CD4-positive, CD25-positive, alpha-beta regulatory T cell (primary cell): ENCODE results near the gene GALNTL6. TPM values are rescaled to one million over a fixed set of nuclear protein-coding genes. Genes with fewer than 3 reads are reported as not detected.

Experiments used
- ATAC-seq, 2 donors: fragments of 150-1000 bp; cut with Tn5 transposase; one replicate each; pipeline ENCODE4 v1.10.0; 2021; ENCODE audit warnings: low read depth in 2 of 2, moderate number of reproducible peaks in 2 of 2, moderate library complexity in 1 of 2
- DNase-seq, 3 donors: peaks; one replicate each; pipeline versions ENCODE4 v3.0.0 to v3.0.0-alpha.2; 2012 to 2022; ENCODE audit warnings: mixed read lengths in 1 of 3
- H3K27ac ChIP-seq: one replicate; pipeline ENCODE4 v1.7.0; 2013; ENCODE audit warnings: mild to moderate bottlenecking, low read length; ENCODE audit not compliant: insufficient read depth, poor library complexity, severe bottlenecking
- H3K27me3 ChIP-seq: one replicate; pipeline ENCODE4 v1.7.0; 2013; ENCODE audit warnings: low read length; ENCODE audit not compliant: control insufficient read depth, insufficient read depth
- H3K36me3 ChIP-seq: one replicate; pipeline ENCODE4 v1.7.0; 2013; ENCODE audit warnings: mild to moderate bottlenecking, low read length, moderate library complexity; ENCODE audit not compliant: control insufficient read depth, insufficient read depth
- H3K4me1 ChIP-seq: 2 replicates; pipeline ENCODE4 v1.7.0; 2013; ENCODE audit warnings: mild to moderate bottlenecking, low read length; ENCODE audit not compliant: insufficient read depth, control insufficient read depth, poor library complexity, severe bottlenecking
- H3K4me3 ChIP-seq: one replicate; pipeline ENCODE4 v1.7.0; 2013; ENCODE audit warnings: low read depth, mild to moderate bottlenecking, low read length, moderate library complexity
- H3K9me3 ChIP-seq, 2 experiments: 1 replicate in 1 of 2; 2 replicates in 1 of 2; pipeline ENCODE4 v1.7.0; 2013; ENCODE audit warnings: low read length in 2 of 2, mild to moderate bottlenecking in 1 of 2, moderate library complexity in 1 of 2; ENCODE audit not compliant: control insufficient read depth in 2 of 2
- H3K27ac Mint-ChIP-seq, 3 donors: one replicate each; pipeline ENCODE4 v1.8.0; 2020 to 2022; ENCODE audit warnings: mild to moderate bottlenecking in 3 of 3, mixed read lengths in 3 of 3, moderate library complexity in 2 of 3
- H3K27me3 Mint-ChIP-seq: one replicate; pipeline ENCODE4 v1.8.0; 2022; ENCODE audit warnings: mild to moderate bottlenecking, mixed read lengths
- H3K36me3 Mint-ChIP-seq: one replicate; pipeline ENCODE4 v1.8.0; 2020; ENCODE audit warnings: mixed read lengths
- H3K4me1 Mint-ChIP-seq, 4 donors: one replicate each; pipeline ENCODE4 v1.8.0; 2020 to 2022; ENCODE audit warnings: mixed read lengths in 4 of 4, mild to moderate bottlenecking in 1 of 4
- H3K4me3 Mint-ChIP-seq, 4 donors: one replicate each; pipeline ENCODE4 v1.8.0; 2020 to 2022; ENCODE audit warnings: mild to moderate bottlenecking in 4 of 4, mixed read lengths in 4 of 4, moderate library complexity in 3 of 4
- H3K9me3 Mint-ChIP-seq, 7 donors: one replicate each; pipeline ENCODE4 v1.8.0; 2020 to 2022; ENCODE audit warnings: mixed read lengths in 7 of 7, mild to moderate bottlenecking in 3 of 7, moderate library complexity in 2 of 7
- polyA plus RNA-seq, 4 donors: library from polyadenylated mRNA; unstranded; fragments of 300-500 nt; fragmentation: Illumina TruSeq; gene quantifications; one replicate each; pipeline ENCODE4 v1.2.3, GENCODE V29; 2021
- total RNA-seq: library from RNA; stranded (reverse); gene quantifications from one replicate; pipeline ENCODE4 v1.2.3, GENCODE V29; 2022

The GALNTL6 gene
- total and polyA plus RNA-seq, 5 donors from 2014 or later, result not detected

DNA sequence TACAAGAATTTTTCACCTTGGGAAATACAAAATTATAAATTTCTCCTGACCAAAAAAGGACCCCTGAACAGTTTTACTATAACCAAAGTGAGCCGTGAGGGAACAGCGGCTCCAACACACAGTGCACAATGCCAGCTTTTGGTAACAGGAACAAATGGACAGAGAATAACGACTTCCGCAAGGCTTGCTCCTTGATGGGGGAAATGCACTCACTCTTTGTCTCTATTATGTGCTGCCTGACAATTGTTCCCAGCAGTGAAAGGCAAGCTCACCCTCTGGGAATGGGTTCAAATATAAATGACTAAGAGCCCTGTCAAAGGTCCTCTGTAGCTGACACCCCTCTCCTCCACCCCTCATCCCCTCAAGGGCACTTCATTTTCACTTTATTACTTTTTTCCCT is 1029.6 kb downstream of the GALNTL6 start:
- ATAC-seq, result no peak
- Histone ChIP-seq H3K9me3 (no peaks in the 10 kb centered on the region), H3K27me3 (no peaks in the 10 kb centered on the region), H3K27ac (no peak overlapping the region), H3K4me1 (no peaks in the 10 kb centered on the region), H3K36me3 (no peaks in the 10 kb centered on the region), H3K4me3 (no peak overlapping the region)
- DNase-seq, result no peak
- H3K9me3 Mint-ChIP-seq, result peaks cover 0 to 2% (median 0%) of the 10 kb centered on the region in 7 donors
- H3K27me3 Mint-ChIP-seq, result no peaks in the 10 kb centered on the region
- H3K27ac Mint-ChIP-seq, result no peak overlapping the region
- no peaks in the 10 kb centered on the region for H3K4me1 Mint-ChIP-seq
- H3K36me3 Mint-ChIP-seq, result no peaks in the 10 kb centered on the region
- H3K4me3 Mint-ChIP-seq, result no peak overlapping the region

DNA sequence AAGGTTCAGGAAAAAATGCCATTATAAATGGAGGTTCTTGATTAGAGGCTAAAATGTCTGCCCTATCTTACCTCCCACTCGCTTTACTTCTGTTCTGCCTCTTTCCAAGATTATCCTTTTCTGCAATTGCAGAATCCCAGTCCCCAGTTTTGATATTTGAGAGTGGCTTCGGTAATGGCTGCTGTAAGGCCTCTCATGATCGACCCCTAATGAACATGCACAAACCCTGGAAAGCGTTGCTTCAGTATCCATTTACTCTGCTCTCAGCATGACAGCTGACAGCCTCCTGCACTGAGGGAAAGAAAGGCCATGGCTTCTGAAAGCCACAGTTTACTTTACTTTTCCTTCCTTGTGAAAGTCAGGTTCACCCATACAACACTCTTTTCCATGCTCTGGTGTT is 1030.0 kb downstream of the GALNTL6 start:
- H3K4me3 ChIP-seq, result no peak overlapping the region
- H3K9me3 ChIP-seq, result no peaks in the 10 kb centered on the region
- no peak for ATAC-seq
- H3K4me1 ChIP-seq, result no peaks in the 10 kb centered on the region
- Mint-ChIP-seq H3K27ac (no peak overlapping the region), H3K4me1 (no peaks in the 10 kb centered on the region), H3K27me3 (no peaks in the 10 kb centered on the region), H3K9me3 (peaks cover 0 to 2% (median 0%) of the 10 kb centered on the region in 7 donors), H3K4me3 (no peak overlapping the region), H3K36me3 (no peaks in the 10 kb centered on the region)
- no peaks in the 10 kb centered on the region for H3K27me3 ChIP-seq
- H3K36me3 ChIP-seq, result no peaks in the 10 kb centered on the region
- no peak overlapping the region for H3K27ac ChIP-seq
- DNase-seq, result no peak

GRCh38 chr4:172844556-172844955 is 1031.4 kb downstream of the GALNTL6 start:
- H3K36me3 ChIP-seq, result no peaks in the 10 kb centered on the region
- H3K4me3 ChIP-seq, result no peak overlapping the region
- DNase-seq (no peak), ATAC-seq (no peak)
- H3K9me3 ChIP-seq, result no peaks in the 10 kb centered on the region
- no peak overlapping the region for H3K4me3 Mint-ChIP-seq
- no peaks in the 10 kb centered on the region for H3K27me3 Mint-ChIP-seq
- H3K27me3 ChIP-seq, result no peaks in the 10 kb centered on the region
- H3K4me1 ChIP-seq, result no peaks in the 10 kb centered on the region
- H3K27ac Mint-ChIP-seq, result no peak overlapping the region
- H3K27ac ChIP-seq, result no peak overlapping the region
- peaks cover 0 to 2% (median 0%) of the 10 kb centered on the region in 7 donors for H3K9me3 Mint-ChIP-seq
- H3K4me1 Mint-ChIP-seq, result no peaks in the 10 kb centered on the region
- H3K36me3 Mint-ChIP-seq, result no peaks in the 10 kb centered on the region

GRCh38 chr4:172845281-172845680 is 1032.1 kb downstream of the GALNTL6 start:
- Mint-ChIP-seq H3K27ac (no peak overlapping the region), H3K9me3 (peaks cover 0 to under 1% (median 0%) of the 10 kb centered on the region in 7 donors), H3K36me3 (no peaks in the 10 kb centered on the region), H3K4me1 (no peaks in the 10 kb centered on the region), H3K27me3 (no peaks in the 10 kb centered on the region), H3K4me3 (no peak overlapping the region)
- no peaks in the 10 kb centered on the region for H3K9me3 ChIP-seq
- H3K36me3 ChIP-seq, result no peaks in the 10 kb centered on the region
- no peaks in the 10 kb centered on the region for H3K4me1 ChIP-seq
- no peak for ATAC-seq
- H3K27me3 ChIP-seq, result no peaks in the 10 kb centered on the region
- DNase-seq, result no peak
- H3K27ac ChIP-seq, result no peak overlapping the region
- H3K4me3 ChIP-seq, result no peak overlapping the region

- no peak overlapping the region for H3K27ac Mint-ChIP-seq
- H3K4me3 Mint-ChIP-seq, result no peak overlapping the region
- H3K27me3 Mint-ChIP-seq, result no peaks in the 10 kb centered on the region
- no peaks in the 10 kb centered on the region for H3K36me3 ChIP-seq
- no peaks in the 10 kb centered on the region for H3K4me1 Mint-ChIP-seq
- no peaks in the 10 kb centered on the region for H3K9me3 ChIP-seq
- no peaks in the 10 kb centered on the region for H3K4me1 ChIP-seq
- DNase-seq (no peak), ATAC-seq (no peak)
- no peaks in the 10 kb centered on the region for H3K36me3 Mint-ChIP-seq
- H3K9me3 Mint-ChIP-seq, result peaks cover 0 to 4% (median 0%) of the 10 kb centered on the region in 7 donors
- H3K4me3 ChIP-seq, result no peak overlapping the region
- no peak overlapping the region for H3K27ac ChIP-seq
- H3K27me3 ChIP-seq, result no peaks in the 10 kb centered on the region
Measured at GRCh38 chr4:172850838-172851237, 1037.6 kb downstream of the GALNTL6 start.

- H3K27ac ChIP-seq, result no peak overlapping the region
- Mint-ChIP-seq H3K27me3 (no peaks in the 10 kb centered on the region), H3K4me1 (no peaks in the 10 kb centered on the region), H3K4me3 (no peak overlapping the region), H3K27ac (no peak overlapping the region), H3K36me3 (no peaks in the 10 kb centered on the region), H3K9me3 (peaks cover 0 to 4% (median 0%) of the 10 kb centered on the region in 7 donors)
- no peaks in the 10 kb centered on the region for H3K4me1 ChIP-seq
- no peaks in the 10 kb centered on the region for H3K9me3 ChIP-seq
- H3K4me3 ChIP-seq, result no peak overlapping the region
- H3K27me3 ChIP-seq, result no peaks in the 10 kb centered on the region
- H3K36me3 ChIP-seq, result no peaks in the 10 kb centered on the region
- no peak for DNase-seq
- ATAC-seq, result no peak
Measured at GRCh38 chr4:172851534-172851933, 1038.3 kb downstream of the GALNTL6 start.

DNA sequence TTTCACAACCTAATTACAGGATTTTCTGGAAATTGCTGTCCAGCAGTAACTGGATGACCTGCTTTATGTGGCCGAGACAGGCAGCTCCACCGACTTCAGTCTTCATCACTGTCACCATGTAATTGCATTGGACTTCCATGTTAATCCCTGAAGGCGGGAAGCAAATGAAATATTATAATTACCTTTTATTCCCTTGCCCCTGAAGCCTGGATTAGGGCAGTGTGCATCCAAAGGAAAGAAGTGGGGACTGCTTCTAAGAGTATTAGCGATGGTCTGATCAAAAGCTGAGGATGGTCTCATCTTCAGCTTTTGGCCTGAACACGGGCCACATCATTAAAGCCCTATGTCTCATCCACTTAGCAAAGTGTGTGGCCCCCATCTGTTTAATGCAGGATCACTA is 1043.8 kb downstream of the GALNTL6 start:
- Mint-ChIP-seq H3K4me3 (no peak overlapping the region), H3K4me1 (no peaks in the 10 kb centered on the region), H3K27ac (no peak overlapping the region), H3K27me3 (no peaks in the 10 kb centered on the region), H3K36me3 (no peaks in the 10 kb centered on the region), H3K9me3 (peaks cover 0 to 2% (median 0%) of the 10 kb centered on the region in 7 donors)
- DNase-seq (no peak), ATAC-seq (no peak)
- Histone ChIP-seq H3K4me1 (no peaks in the 10 kb centered on the region), H3K27ac (no peak overlapping the region), H3K4me3 (no peak overlapping the region), H3K9me3 (no peaks in the 10 kb centered on the region), H3K27me3 (no peaks in the 10 kb centered on the region), H3K36me3 (no peaks in the 10 kb centered on the region)

DNA sequence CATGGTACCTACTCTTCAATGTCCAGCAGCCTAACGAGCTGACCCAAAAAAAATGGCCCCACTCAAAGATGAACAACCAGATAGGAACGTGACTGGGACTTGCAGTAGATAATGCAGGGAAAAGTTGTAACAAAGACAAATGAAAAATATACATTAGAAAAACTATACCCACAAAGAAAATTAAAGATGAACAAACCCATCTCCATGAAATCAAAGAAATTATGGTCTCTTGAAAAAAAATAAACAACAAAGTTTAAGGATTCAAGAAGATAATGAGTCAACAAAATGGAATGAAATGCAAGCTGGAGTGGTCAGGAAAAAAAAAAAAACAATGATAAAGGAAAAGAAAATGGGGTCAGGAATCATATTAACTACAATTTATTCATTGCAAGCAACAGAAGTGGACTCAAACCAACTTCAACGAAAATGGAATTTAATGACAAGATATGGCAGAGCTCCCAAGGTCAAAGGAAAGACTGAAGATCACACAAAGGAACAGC is 1045.6 kb downstream of the GALNTL6 start:
- Mint-ChIP-seq H3K27me3 (no peaks in the 10 kb centered on the region), H3K27ac (no peak overlapping the region), H3K4me1 (no peaks in the 10 kb centered on the region), H3K4me3 (no peak overlapping the region), H3K9me3 (peaks cover 0 to 4% (median 0%) of the 10 kb centered on the region in 7 donors), H3K36me3 (no peaks in the 10 kb centered on the region)
- Histone ChIP-seq H3K27me3 (no peaks in the 10 kb centered on the region), H3K4me3 (no peak overlapping the region), H3K36me3 (no peaks in the 10 kb centered on the region), H3K9me3 (no peaks in the 10 kb centered on the region), H3K27ac (no peak overlapping the region), H3K4me1 (no peaks in the 10 kb centered on the region)
- ATAC-seq, result no peak
- no peak for DNase-seq
